IMR-90 (cell line): ENCODE data around the gene SHE. TPM values are rescaled to one million over a fixed set of nuclear protein-coding genes. Genes with fewer than 3 reads are reported as not detected.

Experiments used
- ATAC-seq: fragments of 200-7000 bp; cut with Tn5 transposase; 2 replicates; pipeline ENCODE4 v1.9.1; 2020; ENCODE audit warnings: low read depth, mild to moderate bottlenecking, moderate library complexity
- BruUV-seq: library from RNA; stranded (reverse); fragments of 400-500 nt; replicated peaks from 2 replicates; lab custom pipeline; 2021; lab: Mats Ljungman, UMichigan
- CTCF ChIA-PET: fragments of 300-600 bp; formaldehyde crosslinking; extraction: SDS; loops from one replicate; lab custom pipeline; 2021; ENCODE audit warnings: antibody characterized with exemption; lab: Yijun Ruan, JAX
- POLR2A ChIA-PET: fragments of 300-600 bp; sonication (Branson Sonifier 250); formaldehyde crosslinking; loops from one replicate; lab custom pipeline; 2022; ENCODE audit warnings: antibody characterized with exemption; ENCODE audit not compliant: unreplicated experiment; lab: Charles Lee
- DNase-seq: peaks from one replicate; pipeline ENCODE4 v3.0.0; 2013
- H2AFZ ChIP-seq: replicated peaks from 2 replicates; pipeline ENCODE3; 2013; ENCODE audit warnings: low read length, mild to moderate bottlenecking; ENCODE audit not compliant: poor library complexity
- H2AK5ac ChIP-seq: 2 replicates; pipeline ENCODE4 v1.6.1; 2013; ENCODE audit warnings: low read depth, low read length, inconsistent platforms
- H2AK9ac ChIP-seq: replicated peaks from 2 replicates; pipeline ENCODE3; 2013; ENCODE audit warnings: mild to moderate bottlenecking, low read depth, low read length, moderate library complexity; ENCODE audit not compliant: poor library complexity
- H2BK120ac ChIP-seq: 2 replicates; pipeline ENCODE4 v1.6.1; 2013; ENCODE audit warnings: low read depth, low read length, inconsistent platforms
- H2BK15ac ChIP-seq: 3 replicates; pipeline ENCODE4 v1.6.1; 2013; ENCODE audit warnings: low read depth, low read length, inconsistent platforms
- H2BK20ac ChIP-seq: 2 replicates; pipeline ENCODE4 v1.6.1; 2013; ENCODE audit warnings: low read depth, mild to moderate bottlenecking, inconsistent platforms, low read length, moderate library complexity
- H2BK5ac ChIP-seq: 2 replicates; pipeline ENCODE4 v1.6.1; 2013; ENCODE audit warnings: mild to moderate bottlenecking, low read depth, low read length, inconsistent platforms; ENCODE audit not compliant: poor library complexity, severe bottlenecking
- H3K14ac ChIP-seq: replicated peaks from 2 replicates; pipeline ENCODE4 v1.6.1; 2013; ENCODE audit warnings: low read depth, low read length, inconsistent platforms
- H3K18ac ChIP-seq: 2 replicates; pipeline ENCODE4 v1.6.1; 2013; ENCODE audit warnings: low read depth, low read length, control low read depth
- H3K23ac ChIP-seq: 2 replicates; pipeline ENCODE4 v1.6.1; 2013; ENCODE audit warnings: low read depth, low read length, inconsistent platforms
- H3K27ac ChIP-seq: 2 replicates; pipeline ENCODE4 v1.5.1; 2013; ENCODE audit warnings: mild to moderate bottlenecking, control low read depth, low read length; ENCODE audit not compliant: insufficient read depth
- H3K27me3 ChIP-seq: 2 replicates; pipeline ENCODE4 v1.6.1; 2013; ENCODE audit warnings: low read length; ENCODE audit not compliant: control insufficient read depth, insufficient read depth
- H3K36me3 ChIP-seq: 2 replicates; pipeline ENCODE4 v1.6.1; 2013; ENCODE audit warnings: low read length, mixed read lengths; ENCODE audit not compliant: control insufficient read depth, insufficient read depth
- H3K4ac ChIP-seq: 2 replicates; pipeline ENCODE4 v1.6.1; 2013; ENCODE audit warnings: low read depth, low read length, inconsistent platforms
- H3K4me1 ChIP-seq: 2 replicates; pipeline ENCODE4 v1.6.1; 2013; ENCODE audit warnings: low read length, mixed read lengths; ENCODE audit not compliant: control insufficient read depth, insufficient read depth
- H3K4me2 ChIP-seq: 2 replicates; pipeline ENCODE4 v1.6.1; 2013; ENCODE audit warnings: low read depth, mild to moderate bottlenecking, control low read depth, low read length, moderate library complexity
- H3K4me3 ChIP-seq: 2 replicates; pipeline ENCODE4 v1.5.1; 2013; ENCODE audit warnings: low read depth, mild to moderate bottlenecking, control low read depth, low read length, moderate library complexity; ENCODE audit not compliant: insufficient read depth
- H3K56ac ChIP-seq: 2 replicates; pipeline ENCODE4 v1.6.1; 2013; ENCODE audit warnings: low read length, inconsistent platforms; ENCODE audit not compliant: insufficient read depth; ENCODE audit errors: extremely low read depth
- H3K79me1 ChIP-seq, 2 experiments: 2 replicates each; pipeline ENCODE4 v1.6.1; 2013; ENCODE audit warnings: low read length in 2 of 2, inconsistent platforms in 1 of 2, low read depth in 1 of 2
- H3K9ac ChIP-seq: 2 replicates; pipeline ENCODE4 v1.6.1; 2013; ENCODE audit warnings: low read depth, low read length, control low read depth
- H3K9me1 ChIP-seq: 2 replicates; pipeline ENCODE4 v1.6.1; 2013; ENCODE audit warnings: low read length, inconsistent platforms; ENCODE audit not compliant: insufficient read depth
- H3K9me3 ChIP-seq: 2 replicates; pipeline ENCODE4 v1.6.1; 2013; ENCODE audit warnings: low read length; ENCODE audit not compliant: control insufficient read depth, insufficient read depth
- H4K20me1 ChIP-seq: 2 replicates; pipeline ENCODE4 v1.6.1; 2013; ENCODE audit warnings: low read length, inconsistent platforms; ENCODE audit not compliant: insufficient read depth
- H4K5ac ChIP-seq: 2 replicates; pipeline ENCODE4 v1.6.1; 2013; ENCODE audit warnings: mild to moderate bottlenecking, low read depth, low read length, control low read depth
- H4K8ac ChIP-seq, 2 experiments: 2 replicates each; pipeline ENCODE4 v1.6.1; 2013; ENCODE audit warnings: low read depth in 2 of 2, low read length in 2 of 2, control low read depth in 1 of 2, inconsistent platforms in 1 of 2
- H4K91ac ChIP-seq: 2 replicates; pipeline ENCODE4 v1.6.1; 2013; ENCODE audit warnings: low read depth, low read length, inconsistent platforms; ENCODE audit not compliant: insufficient read depth
- BHLHE40 ChIP-seq: fragments of 150-350 bp; IDR thresholded peaks from 2 replicates; pipeline ENCODE4 v1.6.1; 2016; ENCODE audit warnings: mild to moderate bottlenecking, low read depth, low read length
- CTCF ChIP-seq: conservative IDR thresholded peaks from 2 replicates; pipeline ENCODE4 v1.5.1; 2012; ENCODE audit warnings: mild to moderate bottlenecking, low read depth, low read length, improper control_type of control experiment
- ELK1 ChIP-seq: fragments of 150-350 bp; IDR thresholded peaks from 2 replicates; pipeline ENCODE4 v1.6.1; 2016; ENCODE audit warnings: low read depth, mild to moderate bottlenecking, low read length, moderate library complexity, borderline replicate concordance
- NFE2L2 ChIP-seq: fragments of 150-350 bp; IDR thresholded peaks from 2 replicates; pipeline ENCODE4 v1.6.1; 2016; ENCODE audit warnings: low read depth, mild to moderate bottlenecking, low read length
- RAD21 ChIP-seq: IDR thresholded peaks from 2 replicates; pipeline ENCODE4 v1.6.1; 2012; ENCODE audit warnings: low read length, improper control_type of control experiment
- RCOR1 ChIP-seq: IDR thresholded peaks from 2 replicates; pipeline ENCODE4 v1.6.1; 2012; ENCODE audit warnings: mild to moderate bottlenecking, low read length, improper control_type of control experiment; ENCODE audit not compliant: insufficient replicate concordance
- RFX5 ChIP-seq: IDR thresholded peaks from 2 replicates; pipeline ENCODE4 v1.8.0; 2012; ENCODE audit warnings: low read depth, mild to moderate bottlenecking, low read length, moderate library complexity
- SMC3 ChIP-seq: fragments of 150-350 bp; IDR thresholded peaks from 2 replicates; pipeline ENCODE4 v1.6.1; 2016; ENCODE audit warnings: low read depth, mild to moderate bottlenecking, antibody characterized with exemption, low read length, moderate library complexity
- WGBS, 2 experiments: methylation state at CpG; one replicate each; pipeline versions ENCODE4 v1.1.5 to v1.1.7; 2013; ENCODE audit warnings: missing lambda C conversion rate in 2 of 2; ENCODE audit not compliant: insufficient read length in 1 of 2; ENCODE audit errors: extremely low coverage in 2 of 2; 5-methylcytosine and 5-hydroxymethylcytosine counted together
- dilution Hi-C: fragments of 300-500 bp; cut with HindIII; formaldehyde crosslinking; loops from one replicate; pipeline ENCODE4 v1.14.3; 2018; ENCODE audit warnings: low sequenced_read_pairs; ENCODE audit not compliant: unreplicated experiment
- in situ Hi-C: fragments of 300-500 bp; cut with MboI; formaldehyde crosslinking; loops from 3 replicates; pipeline ENCODE4 v1.14.3; 2019; ENCODE audit warnings: low sequenced_read_pairs, inconsistent platforms, mixed read lengths
- intact Hi-C: fragments of 100-400 bp; cut with micrococcal nuclease; formaldehyde crosslinking; loops from 2 replicates; pipeline ENCODE4 v1.10.0; 2022
- polyA plus RNA-seq, 3 experiments: library from polyadenylated mRNA; depleted of rRNA; stranded (reverse); fragments of >200 nt; gene quantifications; 2 replicates each; pipeline ENCODE4 v1.2.3, GENCODE V29; 2012; ENCODE audit warnings: low replicate concordance in 1 of 3
- total RNA-seq: library from RNA; depleted of rRNA; stranded (reverse); fragments of >200 nt; gene quantifications from 2 replicates; pipeline ENCODE4 v1.2.3, GENCODE V29; 2012

The SHE gene
- total and polyA plus RNA-seq, 2 of the 4 experiments (the other 2 are of a cell fraction) = not detected

- no peak overlapping the region for H2BK5ac ChIP-seq
- DNase-seq (no peak), ATAC-seq (no peak)
- H2BK120ac ChIP-seq = no peak overlapping the region
- H3K14ac ChIP-seq = no peak overlapping the region
- H3K79me1 ChIP-seq = no peaks in the 10 kb centered on the region
- peaks cover 3% of the 10 kb centered on the region for H3K9me3 ChIP-seq
- POLR2A ChIA-PET = no interaction called here
- H2AK5ac ChIP-seq = no peak overlapping the region
- H3K4ac ChIP-seq = no peak overlapping the region
- no peak overlapping the region for H3K56ac ChIP-seq
- H3K27me3 ChIP-seq = peaks cover 56% of the 10 kb centered on the region
- no peak overlapping the region for H3K23ac ChIP-seq
- intact Hi-C loops = no loop called here
- no peak overlapping the region for H3K4me3 ChIP-seq
- H4K5ac ChIP-seq = no peak overlapping the region
- dilution Hi-C loops = no loop called here
- TF ChIP-seq ELK1 = no peak
- TF ChIP-seq BHLHE40 = no peak
- TF ChIP-seq RAD21 = no peak
- no peak for TF ChIP-seq RFX5
- no peak for TF ChIP-seq CTCF
- TF ChIP-seq RCOR1 = no peak
- no peak for TF ChIP-seq NFE2L2
- no peak for TF ChIP-seq SMC3
- in situ Hi-C loops = no loop called here
- no peak overlapping the region for H2AFZ ChIP-seq
- H4K20me1 ChIP-seq = no peaks in the 10 kb centered on the region
- no peak overlapping the region for H3K9ac ChIP-seq
- H3K18ac ChIP-seq = no peak overlapping the region
- WGBS, 2 experiments = no CpG with 5 or more reads among the region's 7 CpGs
- no peak overlapping the region for H3K27ac ChIP-seq
- H3K36me3 ChIP-seq = no peaks in the 10 kb centered on the region
- CTCF ChIA-PET = no interaction called here
- H4K8ac ChIP-seq = no peak overlapping the region
- no TSS peak for BruUV-seq
- no peak overlapping the region for H2AK9ac ChIP-seq
- H3K4me2 ChIP-seq = no peak overlapping the region
- no peak overlapping the region for H4K91ac ChIP-seq
- H3K9me1 ChIP-seq = no peaks in the 10 kb centered on the region
- no peak overlapping the region for H2BK15ac ChIP-seq
- H2BK20ac ChIP-seq = no peak overlapping the region
- no peaks in the 10 kb centered on the region for H3K4me1 ChIP-seq
Observed at GRCh38 chr1:154536570-154536969, 34.4 kb upstream of the SHE start.
